Posterior vena cava (tissue), 2 donors: ENCODE measurements around the gene FGFR2. TPM values are rescaled to one million over a fixed set of nuclear protein-coding genes. Genes with fewer than 3 reads are reported as not detected.
A peak's percentile ranks its signal among the peaks of the same experiment; 100 is the strongest.

ENCODE experiments used
- DNase-seq: peaks from one replicate; pipeline ENCODE4 v3.0.0-alpha.2; 2020; ENCODE audit warnings: low spot score
- intact Hi-C, 2 donors: fragments of 100-400 bp; cut with DNase I; formaldehyde crosslinking; loops; one replicate each; pipeline versions ENCODE4 v1.14.1 to v1.14.2; 2022 to 2023
- long read RNA-seq, 2 donors: library from polyadenylated mRNA; unstranded; transcript quantifications; one replicate each; pipeline ENCODE4 v2.0.0, GENCODE V29; 2020 to 2021
- total RNA-seq, 2 donors: library from RNA; stranded (reverse); fragmentation: NEBNext Ultra II Directional; extraction: Animal tissue kit (Norgen Biotek cat#: 25700); gene quantifications; one replicate each; pipeline ENCODE4 v1.2.1, GENCODE V29; 2021
- donor health status: DM: yes; HTN: yes; CAD: no.
- donor health status: DM: yes; HTN: yes; CAD: no.

FGFR2 gene
- 10 to 100 TPM; 16.4 to 17.7 TPM for total RNA-seq
- long read RNA-seq, donor 1, full-length matches to known transcripts: 2 of 9 reads
- long read RNA-seq, donor 1, partial matches to known transcripts: 2 of 9 reads
- long read RNA-seq, donor 1, other reads (novel, unspliced or antisense): 5 of 9 reads
- long read RNA-seq, donor 2, partial matches to known transcripts: 1 of 1 reads
- long read RNA-seq, donor 2, other reads (novel, unspliced or antisense): 0 of 1 reads

- peak; percentile 88 for DNase-seq
- intact Hi-C loops: loop anchor here in 1 of 2 donors (10.0 kb wide), 1 partner anchor 144 kb away; no protein-coding TSS in a partner anchor
Measured at GRCh38 chr10:121598263-121599249, at the start of gene FGFR2. TSS of gene FGFR2 (minus strand) at chr10:121598444. CDS start at chr10:121593817, 4,627 bp downstream.

GRCh38 chr10:121647401-121647800, 49.2 kb upstream of the FGFR2 start:
- intact Hi-C loops: no loop called here
- no peak for DNase-seq

- intact Hi-C loops: no loop called here
- DNase-seq: peak; percentile 60
Measured at GRCh38 chr10:121645696-121646095, 47.5 kb upstream of the FGFR2 start.

- intact Hi-C loops: no loop called here
- DNase-seq: peak; percentile 65
Measured at GRCh38 chr10:121644501-121644900, 46.3 kb upstream of the FGFR2 start.

- no peak for DNase-seq
- intact Hi-C loops: no loop called here
Measured at GRCh38 chr10:121640266-121640665, 42.0 kb upstream of the FGFR2 start.

- DNase-seq: no peak
- intact Hi-C loops: no loop called here
Measured at GRCh38 chr10:121639416-121639815, 41.2 kb upstream of the FGFR2 start.

GRCh38 chr10:121637437-121637836, 39.2 kb upstream of the FGFR2 start:
- DNase-seq: no peak
- intact Hi-C loops: no loop called here

- DNase-seq: peak; percentile 68
- intact Hi-C loops: loop anchor here in 1 of 2 donors (1.0 kb wide), 1 partner anchor 32 kb away; no protein-coding TSS in a partner anchor
Measured at GRCh38 chr10:121633056-121633455, 34.8 kb upstream of the FGFR2 start.

- peak; percentile 25 for DNase-seq
- intact Hi-C loops: no loop called here
Measured at GRCh38 chr10:121631365-121632029, 33.3 kb upstream of the FGFR2 start.

- DNase-seq: no peak
- intact Hi-C loops: no loop called here
Measured at GRCh38 chr10:121628859-121629258, 30.6 kb upstream of the FGFR2 start.

- peak; percentile 40 for DNase-seq
- intact Hi-C loops: no loop called here
Measured at GRCh38 chr10:121627876-121628581, 29.8 kb upstream of the FGFR2 start.

GRCh38 chr10:121624836-121625486, 26.7 kb upstream of the FGFR2 start:
- intact Hi-C loops: no loop called here
- DNase-seq: no peak

GRCh38 chr10:121618906-121619305, 20.7 kb upstream of the FGFR2 start:
- intact Hi-C loops: loop anchor here in 1 of 2 donors (10.0 kb wide), 1 partner anchor 116 kb away; no protein-coding TSS in a partner anchor
- DNase-seq: no peak

- DNase-seq: no peak
- intact Hi-C loops: loop anchor here in 1 of 2 donors (10.0 kb wide), 1 partner anchor 118 kb away; no protein-coding TSS in a partner anchor
Measured at GRCh38 chr10:121617176-121617575, 18.9 kb upstream of the FGFR2 start.

- intact Hi-C loops: loop anchor here in 1 of 2 donors (10.0 kb wide), 1 partner anchor 119 kb away; no protein-coding TSS in a partner anchor
- DNase-seq: no peak
Measured at GRCh38 chr10:121616291-121616690, 18.0 kb upstream of the FGFR2 start.

GRCh38 chr10:121615836-121616235, 17.6 kb upstream of the FGFR2 start:
- DNase-seq: no peak
- intact Hi-C loops: loop anchor here in 1 of 2 donors (10.0 kb wide), 1 partner anchor 119 kb away; no protein-coding TSS in a partner anchor

- DNase-seq: no peak
- intact Hi-C loops: loop anchor here in 1 of 2 donors (10.0 kb wide), 1 partner anchor 119 kb away; no protein-coding TSS in a partner anchor
Measured at GRCh38 chr10:121615435-121615793, 17.2 kb upstream of the FGFR2 start.
